GM04504 (cell line): ENCODE data around the gene RNF130.

Source experiments
- DNase-seq: peaks from one replicate; pipeline ENCODE4 v3.0.0-alpha.2; 2012; ENCODE audit warnings: low read depth

The RNF130 gene

DNA sequence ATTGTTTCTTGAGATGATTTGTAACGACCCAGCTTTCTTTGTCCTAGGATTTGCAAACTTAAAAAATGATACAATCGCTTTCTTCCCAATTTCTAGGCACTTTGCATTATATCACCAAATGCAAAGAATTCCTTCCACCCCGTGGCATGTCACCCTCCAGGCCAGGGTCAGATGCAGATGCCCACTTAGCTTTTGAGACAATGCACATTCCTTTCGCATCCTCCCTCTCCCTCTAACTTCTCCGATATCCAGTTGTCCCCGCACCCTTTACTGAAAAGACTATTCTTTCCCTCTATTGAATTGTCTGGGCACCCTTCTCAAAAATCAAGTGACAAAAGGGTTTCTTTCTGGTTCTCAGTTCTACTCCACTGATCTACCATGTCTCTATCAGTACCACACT, 17.3 kb downstream of the RNF130 start:
- no peak for DNase-seq

DNA sequence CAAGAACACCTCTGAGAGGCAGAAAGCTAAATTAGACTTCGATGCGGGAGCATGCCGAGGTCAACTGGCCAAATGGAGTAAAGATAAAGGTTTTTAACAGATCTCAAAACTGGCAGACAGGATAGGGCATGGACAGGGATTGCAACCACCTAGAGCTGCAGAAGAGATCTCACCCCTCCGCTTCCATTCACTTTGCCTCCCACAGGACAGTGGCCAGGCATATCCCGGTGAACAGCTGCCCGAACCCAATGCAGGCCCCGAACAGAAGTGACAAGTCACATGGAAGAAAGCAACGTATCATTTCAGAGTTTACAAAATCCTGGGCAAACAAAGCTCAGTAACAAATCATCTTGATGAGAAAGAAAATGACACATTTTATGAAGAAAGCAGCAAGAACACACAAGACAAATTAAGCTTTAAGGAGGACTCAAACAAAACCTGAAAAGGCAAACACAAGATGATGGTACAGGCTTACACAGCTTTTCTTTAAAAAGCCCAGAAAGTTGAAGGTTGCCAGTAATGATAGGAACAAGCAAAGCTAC, 18.4 kb downstream of the RNF130 start:
- no peak for DNase-seq

DNA sequence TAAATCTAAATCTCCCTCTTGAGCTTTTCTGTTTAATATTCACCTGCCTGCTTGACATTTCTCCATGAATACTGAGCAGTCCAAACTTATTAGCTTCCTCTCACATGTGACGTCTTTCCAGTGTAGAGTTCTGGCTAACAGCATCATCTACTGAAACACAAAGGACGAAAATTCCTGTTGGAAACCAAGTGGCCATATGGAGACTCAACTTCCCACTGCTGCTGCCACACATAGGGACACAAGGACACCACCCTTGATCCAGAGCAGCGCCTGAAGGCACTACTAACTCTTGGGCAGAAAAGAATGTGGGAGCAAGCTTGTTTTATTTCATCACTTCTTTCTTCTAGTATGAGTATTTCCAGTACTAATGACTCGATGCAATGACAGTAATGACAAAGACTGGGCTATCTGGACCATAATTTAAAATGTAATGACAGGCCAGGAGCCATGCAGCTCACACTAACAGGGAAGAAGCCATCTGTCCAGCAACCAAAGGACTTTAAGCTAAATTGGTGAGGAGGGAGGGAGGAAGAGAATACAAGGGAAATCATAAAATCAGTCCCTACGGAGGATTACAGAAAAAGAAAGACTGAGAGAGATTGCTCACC, 19.2 kb downstream of the RNF130 start:
- DNase-seq, result no peak

DNA sequence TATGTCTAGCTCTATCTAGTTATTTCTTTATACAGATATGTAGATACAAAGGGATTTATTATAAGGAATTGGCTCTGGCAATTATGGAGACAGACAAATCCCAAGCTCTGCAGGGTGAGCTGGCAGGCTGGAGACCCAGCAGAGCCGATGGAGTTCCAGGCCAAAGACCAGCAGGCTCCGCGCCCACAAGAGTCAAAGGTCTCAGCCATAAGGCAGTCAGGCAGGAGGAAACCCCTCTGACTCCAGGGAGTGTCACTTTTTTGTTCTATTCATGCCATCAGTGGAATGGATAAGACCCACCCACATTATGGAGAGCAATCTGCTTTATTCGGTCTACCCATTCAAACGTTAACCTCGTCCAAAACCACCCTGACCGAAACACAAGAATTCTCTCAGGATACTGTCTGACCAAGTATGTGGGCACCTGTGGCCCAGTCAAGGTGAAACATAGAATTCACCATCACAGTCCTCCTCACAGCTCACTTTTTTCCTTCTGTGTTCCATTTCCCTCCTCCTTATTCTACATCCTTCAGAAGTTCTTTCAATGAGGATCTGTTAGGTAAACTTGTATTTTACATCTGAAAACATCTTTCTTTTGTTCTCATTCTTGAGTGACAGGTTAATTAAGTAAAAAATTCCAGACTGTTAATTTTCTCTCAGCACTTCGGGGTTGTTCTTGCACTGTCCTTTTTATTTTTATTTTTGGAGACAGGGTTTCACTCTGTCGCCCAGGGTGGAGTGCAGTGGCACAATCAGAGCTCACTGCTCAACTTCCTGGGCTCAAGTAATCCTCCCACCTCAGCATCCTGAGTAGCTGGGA, 21.2 kb downstream of the RNF130 start:
- no peak for DNase-seq

DNA sequence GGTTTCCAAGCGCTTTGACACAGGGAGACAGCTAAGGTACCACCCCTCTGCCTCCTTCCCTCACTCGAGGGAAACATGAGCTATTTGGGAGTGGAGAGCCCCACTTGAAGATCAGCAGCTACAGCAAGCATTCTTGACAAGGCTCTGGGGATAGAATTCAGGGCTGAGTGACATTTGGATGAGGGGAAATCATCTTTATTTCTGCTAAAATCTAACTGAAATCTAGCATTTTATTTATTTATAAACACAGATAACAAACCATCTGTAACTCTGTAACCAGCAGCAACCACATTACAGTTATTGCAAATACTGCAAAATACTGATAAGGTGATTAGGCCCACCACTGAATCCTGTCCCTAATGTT, 22.4 kb downstream of the RNF130 start:
- DNase-seq, result no peak

DNA sequence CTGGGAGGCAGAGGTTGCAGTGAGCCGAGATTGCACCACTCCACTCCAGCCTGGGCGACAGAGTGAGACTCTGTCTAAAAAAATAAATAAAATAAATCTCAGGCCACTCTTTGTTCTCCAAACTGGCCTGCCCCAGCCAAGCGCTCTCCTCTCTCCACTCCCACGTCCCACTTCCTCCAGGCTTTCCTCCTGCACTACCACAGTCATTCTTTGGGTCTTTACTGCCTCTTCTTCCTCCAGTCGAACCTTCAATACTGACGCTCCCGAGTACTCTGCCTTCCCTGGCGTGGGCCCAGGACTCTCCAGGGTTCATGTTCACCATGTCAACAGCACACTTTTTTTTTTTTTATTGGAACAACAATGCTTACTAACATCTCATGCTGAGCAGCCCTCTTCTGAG, 23.9 kb downstream of the RNF130 start:
- no peak for DNase-seq

DNA sequence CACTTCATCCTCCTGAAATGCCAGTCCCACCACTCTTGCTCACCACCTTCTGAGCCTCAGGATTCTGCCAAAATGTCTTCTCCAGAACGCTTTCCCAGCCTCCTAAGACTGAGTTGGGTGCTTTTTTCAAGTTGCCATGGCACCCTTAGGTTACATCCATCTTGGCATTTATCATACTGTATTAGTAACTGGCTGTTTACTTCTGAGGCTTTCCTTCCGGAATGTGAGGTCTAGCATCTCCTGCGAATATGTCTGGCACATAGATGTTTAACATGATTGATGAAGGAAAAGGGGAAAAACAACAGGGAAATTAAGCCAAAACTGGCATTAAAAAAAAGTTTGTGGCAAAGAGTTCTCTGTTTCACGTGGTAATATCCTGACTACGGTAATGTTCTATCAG, 24.9 kb downstream of the RNF130 start:
- DNase-seq, result no peak

DNA sequence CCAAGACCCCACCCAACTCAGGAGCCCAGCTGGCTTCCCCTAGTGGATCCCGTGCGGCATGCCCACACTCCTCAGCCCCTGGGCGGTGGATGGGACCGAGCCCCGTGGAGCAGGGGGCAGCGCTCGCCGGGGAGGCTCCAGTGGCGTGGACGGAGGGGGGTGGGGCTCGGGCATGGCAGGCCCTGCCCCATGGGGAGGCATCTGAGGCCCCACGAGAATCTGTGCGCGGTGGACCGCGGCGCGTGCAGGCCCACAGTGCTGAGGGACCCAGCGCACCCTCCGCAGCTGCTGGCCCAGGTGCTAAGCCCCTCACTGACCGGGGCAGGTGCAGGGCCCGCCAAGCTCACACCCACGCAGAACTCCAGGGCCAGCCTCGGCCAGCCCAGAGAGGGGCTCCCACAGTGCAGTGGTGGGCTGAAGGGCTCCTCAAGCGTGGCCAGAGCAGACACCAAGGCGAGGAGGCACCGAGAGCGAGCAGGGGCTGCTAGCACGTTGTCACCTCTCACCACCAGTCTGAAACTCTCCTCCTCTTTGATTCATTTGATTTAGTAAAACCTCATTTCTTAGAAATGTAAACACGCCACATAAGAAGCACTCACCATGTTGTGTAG, 25.6 kb downstream of the RNF130 start:
- DNase-seq, result no peak

DNA sequence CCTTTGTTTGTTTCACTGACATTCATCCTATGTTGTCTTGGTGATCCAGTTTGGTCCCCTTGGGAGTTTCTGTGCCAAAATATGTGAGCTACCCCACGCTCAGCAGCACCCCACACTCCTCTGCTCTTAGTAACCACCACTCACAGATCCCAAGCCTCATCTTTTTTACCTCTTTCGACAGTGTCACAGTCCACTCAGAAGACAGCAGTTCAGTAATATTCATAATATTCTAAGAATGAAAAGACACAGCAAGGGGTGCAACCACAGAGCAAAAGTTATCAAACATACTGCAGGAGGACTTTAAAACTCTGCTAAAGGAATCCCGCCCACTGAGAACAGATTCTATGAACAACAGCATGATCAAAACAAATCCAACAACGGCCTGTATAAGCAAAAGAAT, 28.2 kb downstream of the RNF130 start:
- DNase-seq, result no peak

DNA sequence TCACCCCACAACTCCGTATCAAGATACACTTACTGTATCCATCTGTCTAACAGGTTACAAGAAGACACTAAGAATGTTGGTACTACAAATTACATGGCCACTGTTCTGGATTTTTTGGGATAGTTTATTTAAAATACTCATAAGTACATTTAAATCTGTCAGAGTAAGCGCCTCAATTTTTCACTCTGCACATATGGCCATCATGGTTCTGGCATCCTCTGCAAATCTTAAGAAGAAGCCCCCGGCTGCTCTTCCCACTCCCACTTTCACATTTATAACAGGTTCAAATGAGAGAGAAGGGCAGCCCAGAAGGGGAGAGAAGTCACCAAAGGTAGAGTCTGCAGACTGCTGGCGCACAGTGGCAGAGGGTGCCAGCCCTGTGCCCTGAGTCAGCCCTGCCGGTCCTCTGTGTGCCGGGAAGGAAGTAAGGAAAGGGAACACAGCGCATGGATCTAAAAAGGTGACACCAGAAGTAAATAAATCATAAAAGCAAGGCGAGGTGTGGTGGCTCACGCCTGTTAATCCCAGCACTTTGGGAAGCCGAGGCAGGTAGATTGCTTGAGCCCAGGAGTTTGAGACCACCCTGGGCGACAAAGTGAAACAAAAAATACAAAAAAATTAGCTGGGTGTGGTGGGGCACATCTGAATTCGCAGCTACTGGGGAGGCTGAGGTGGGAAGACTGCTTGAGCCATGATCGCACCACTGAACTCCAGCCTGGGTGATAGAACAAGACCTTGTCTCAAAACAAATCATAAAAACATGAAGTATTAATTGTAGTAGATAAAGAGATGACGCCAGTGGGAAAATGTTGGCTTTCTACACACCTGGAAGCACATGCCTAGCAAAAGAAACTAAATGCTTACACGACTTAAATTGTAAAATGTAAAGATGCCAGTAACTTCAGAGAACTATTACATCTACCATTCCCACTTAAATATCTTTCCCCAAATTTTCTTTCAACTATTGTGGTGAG, 30.0 kb downstream of the RNF130 start:
- DNase-seq, result no peak

DNA sequence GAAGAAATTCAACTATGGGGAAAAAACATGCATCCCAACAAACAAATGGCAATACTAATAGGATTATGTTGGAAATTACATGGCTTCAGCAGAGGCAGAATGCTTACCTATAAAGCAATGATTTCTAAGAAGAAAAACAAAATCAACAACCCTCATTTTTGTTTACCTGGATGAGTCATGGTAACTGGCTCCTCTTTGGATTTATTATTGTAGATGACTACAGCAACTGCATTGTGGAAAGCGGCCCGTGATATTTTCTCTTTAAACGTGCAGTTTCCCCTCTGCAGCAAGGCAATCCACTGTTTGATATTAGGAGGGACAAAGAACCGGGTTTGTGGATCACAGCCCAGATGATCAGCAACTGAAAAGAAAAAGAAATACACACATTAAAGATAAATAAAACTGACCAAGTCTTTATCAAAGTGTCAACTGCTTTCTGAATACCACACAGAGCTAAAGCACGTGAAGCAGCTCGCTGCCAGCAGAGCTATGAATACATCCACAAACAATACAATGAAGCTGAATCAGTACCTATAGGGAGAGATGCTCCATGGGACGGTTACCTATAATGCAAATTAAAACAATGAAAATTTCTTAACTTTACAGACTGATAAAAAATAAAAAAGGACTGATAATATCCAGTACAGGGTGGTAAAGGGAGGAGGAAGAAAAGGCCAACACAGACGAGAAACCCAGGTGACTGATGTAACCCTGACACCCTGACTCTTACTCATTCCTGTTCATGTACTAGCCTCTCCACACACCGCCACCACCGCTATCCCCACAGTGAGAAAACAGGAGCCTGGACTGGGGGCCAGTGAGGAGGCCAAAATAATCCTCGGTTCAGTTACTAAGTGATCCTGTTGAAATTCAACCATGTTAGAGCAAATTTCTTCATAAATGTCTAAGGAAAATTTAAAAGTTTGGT, 31.0 kb downstream of the RNF130 start:
- DNase-seq, result no peak

DNA sequence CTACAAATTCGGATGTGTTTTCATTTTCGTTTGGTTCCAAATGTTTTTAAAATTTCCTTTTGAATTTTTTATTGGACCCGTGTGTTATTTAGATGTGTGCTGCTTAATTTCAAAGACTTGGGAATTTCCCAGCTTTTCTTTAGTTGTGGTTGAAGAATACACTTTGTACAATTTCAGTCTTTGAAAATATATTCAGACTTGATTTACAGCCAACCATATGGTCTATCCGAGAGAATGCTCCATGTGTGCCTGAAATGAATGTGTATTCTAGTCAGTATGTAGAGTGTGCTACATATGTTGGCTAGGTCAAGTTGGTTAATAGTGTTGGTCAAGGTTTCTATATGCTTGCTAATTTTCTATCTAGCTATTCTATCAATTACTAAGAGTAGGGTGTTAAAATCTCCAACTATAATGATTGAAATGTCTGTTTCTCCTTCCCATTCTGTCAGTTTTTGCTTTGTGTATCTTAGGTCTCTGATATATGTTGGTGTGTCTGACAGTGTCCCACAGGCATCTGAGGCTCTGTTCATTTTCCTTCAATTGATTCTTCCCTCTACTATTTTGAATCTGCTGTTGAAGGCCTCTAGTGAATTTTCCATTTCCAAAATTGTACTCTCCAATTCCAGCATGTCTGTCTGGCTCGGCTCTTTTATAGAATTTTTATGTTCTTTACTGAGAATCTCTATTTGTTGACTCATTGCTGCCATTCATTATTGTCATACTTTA, 36.2 kb downstream of the RNF130 start:
- no peak for DNase-seq

DNA sequence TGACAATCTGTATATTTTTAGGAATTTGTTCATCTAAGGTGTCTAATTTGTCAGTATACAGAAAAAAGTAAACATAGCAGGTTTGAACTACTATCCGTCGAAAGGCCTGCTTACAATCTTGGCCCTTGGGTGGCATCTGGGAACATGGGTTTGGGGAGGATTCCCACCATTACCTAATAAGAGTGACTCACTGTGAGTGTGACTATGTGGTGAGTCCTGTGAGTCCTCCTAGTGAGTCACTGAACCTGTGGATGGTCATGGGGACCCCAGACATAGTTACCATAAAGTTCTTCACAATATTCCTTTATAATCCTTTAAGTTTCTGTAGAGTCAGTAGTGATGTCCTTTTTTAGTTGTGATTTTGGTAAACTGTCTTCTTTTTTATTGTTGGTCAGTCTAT, 37.0 kb downstream of the RNF130 start:
- no peak for DNase-seq

DNA sequence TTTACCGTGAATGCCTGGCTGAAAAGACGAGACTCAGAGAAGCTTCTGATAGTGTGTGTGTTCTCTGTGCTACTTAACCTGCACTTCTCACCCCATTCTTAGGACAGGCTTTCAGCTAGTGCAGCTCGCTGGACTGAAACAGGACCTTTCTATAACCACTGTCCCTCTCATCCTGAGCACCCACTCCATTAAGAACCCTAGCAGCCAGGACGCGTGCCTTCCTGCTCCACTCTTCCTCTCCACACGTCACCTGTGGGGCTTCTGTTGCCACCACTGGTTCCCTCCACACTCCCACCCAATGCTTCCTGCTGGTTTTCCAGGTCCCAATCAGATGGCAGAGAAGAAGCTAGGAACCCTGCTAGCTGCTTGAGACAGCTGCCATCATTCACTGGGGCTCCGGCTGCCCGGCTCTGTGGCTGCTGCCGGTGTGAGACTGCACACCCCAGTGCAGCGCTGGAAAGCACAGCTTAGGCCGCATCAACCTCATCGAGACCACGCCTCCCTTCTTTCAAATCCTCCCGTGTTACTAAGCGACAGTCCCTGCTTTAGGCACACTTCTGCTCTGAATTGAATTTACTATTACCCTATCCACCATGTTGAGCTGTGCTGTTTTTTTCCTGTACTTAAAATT, 44.0 kb downstream of the RNF130 start:
- no peak for DNase-seq

DNA sequence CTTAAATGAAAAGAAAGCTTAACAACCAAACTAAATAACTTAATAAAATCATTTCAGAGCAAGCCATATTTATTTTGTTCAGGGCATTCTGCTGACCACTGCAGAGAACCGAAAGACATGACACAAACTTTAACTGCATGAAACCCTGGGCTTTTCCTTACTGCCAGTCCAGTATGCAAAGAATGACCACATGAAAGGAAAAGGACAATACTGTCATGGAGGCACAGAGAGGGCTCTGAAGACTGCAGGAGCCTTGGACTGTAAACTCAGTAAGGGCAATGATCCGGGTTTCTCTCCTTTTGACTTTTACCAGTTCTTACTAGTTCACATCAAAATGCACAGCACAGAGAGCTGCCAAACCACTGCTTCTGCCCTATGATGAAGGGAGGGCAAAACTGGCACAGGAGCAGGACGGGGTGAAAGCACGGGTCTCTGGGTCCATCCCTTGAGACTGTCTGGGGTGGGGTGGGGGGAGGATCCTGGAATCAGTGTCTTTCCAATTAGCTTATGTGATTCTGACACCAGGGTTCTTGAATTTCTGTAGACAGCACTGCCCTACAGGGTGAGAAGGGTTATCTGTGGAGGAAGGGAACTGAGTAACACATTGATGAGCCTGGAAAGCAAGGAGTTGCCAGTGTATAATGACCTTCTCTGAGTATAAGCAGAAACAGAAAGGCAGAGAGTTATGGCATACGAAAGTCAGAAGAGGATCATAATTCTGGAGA, 44.7 kb downstream of the RNF130 start:
- no peak for DNase-seq

DNA sequence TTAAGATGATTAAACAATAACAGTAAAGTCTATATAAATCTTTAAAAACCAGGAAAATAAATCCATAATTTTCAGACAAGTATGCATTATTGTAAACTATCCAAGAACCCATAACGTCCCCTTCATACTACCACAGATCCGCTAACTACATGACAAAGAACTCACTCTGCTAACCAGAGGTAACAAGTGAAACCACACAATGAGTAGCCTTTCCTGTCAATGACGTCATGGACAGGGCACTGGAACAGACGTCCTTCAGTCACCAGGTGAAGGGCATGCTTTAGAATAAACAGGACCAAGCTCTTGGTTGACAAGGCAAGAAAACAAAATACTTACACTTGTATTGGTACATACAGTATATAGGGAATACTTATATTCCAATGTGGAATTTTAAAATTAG, 45.2 kb downstream of the RNF130 start:
- peak; percentile 3 for DNase-seq

DNA sequence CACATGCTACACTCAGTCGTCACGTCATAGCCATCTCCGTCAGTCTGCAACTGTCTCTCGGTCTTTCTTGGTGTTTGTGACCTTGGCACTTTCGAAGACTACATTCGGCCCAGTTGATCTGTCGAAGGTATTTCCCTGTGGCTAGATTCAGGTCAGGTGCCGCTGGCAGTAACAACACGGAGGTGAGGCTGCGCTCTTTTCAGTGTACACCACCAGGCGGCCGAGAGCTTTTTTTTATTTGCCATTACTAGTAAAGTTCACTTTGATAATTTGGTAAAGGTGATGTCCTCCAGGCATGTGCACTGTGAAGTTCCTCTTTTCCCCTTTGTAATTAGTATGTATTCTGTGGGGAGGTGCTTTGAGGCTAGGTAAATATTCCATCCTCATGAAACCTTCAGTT, 49.7 kb downstream of the RNF130 start:
- no peak for DNase-seq

DNA sequence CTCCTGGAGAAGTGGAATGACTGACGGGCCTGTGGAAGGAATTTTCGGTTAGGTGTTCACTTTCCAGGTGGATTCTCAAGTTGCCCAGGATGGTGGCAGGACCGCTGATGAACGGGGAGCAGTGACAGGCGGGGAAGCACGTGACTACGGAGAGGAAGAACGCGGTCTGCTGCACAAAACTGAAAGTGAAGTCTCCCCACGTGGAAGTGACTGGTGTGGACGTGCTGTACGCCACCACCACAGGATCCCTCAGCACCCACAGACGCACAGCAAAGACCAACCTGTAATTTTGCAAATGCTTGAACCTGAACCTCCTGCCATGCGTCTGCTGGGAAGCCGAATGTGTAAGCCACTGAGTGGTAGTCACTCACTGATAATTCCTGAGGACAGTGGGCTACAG, 51.4 kb downstream of the RNF130 start:
- no peak for DNase-seq
